Stomach (tissue), 9 donors: Measurements from ENCODE around the gene AGT. TPM values are rescaled to one million over a fixed set of nuclear protein-coding genes. Genes with fewer than 3 reads are reported as not detected.
"Not testable (repeated sequence)": the region's sequence is repeated elsewhere in the genome, so short reads cannot be mapped to it uniquely, and the experiment has no call there.

Experiments used
- DNase-seq, 2 donors: peaks; one replicate each; pipeline versions ENCODE4 v3.0.0 to v3.0.0-alpha.2; 2013 to 2019
- H3K27ac ChIP-seq, 5 donors: fragments of 200-600 bp in 4 of 5; sonication (generic) in 4 of 5; one replicate each; pipeline ENCODE4 v1.5.1; 2013 to 2019; ENCODE audit warnings: mild to moderate bottlenecking in 1 of 5, moderate library complexity in 1 of 5
- H3K27me3 ChIP-seq, 3 donors: fragments of 200-600 bp; sonication (generic); one replicate each; pipeline ENCODE4 v1.5.1; 2017 to 2019; ENCODE audit warnings: mixed run types in 1 of 3
- H3K36me3 ChIP-seq, 4 donors: fragments of 200-600 bp; sonication (generic); 1 replicate in 3 of 4; 2 replicates in 1 of 4; pipeline ENCODE4 v1.5.1; 2016 to 2019
- H3K4me1 ChIP-seq, 4 donors: fragments of 200-600 bp; sonication (generic); one replicate each; pipeline ENCODE4 v1.5.1; 2016 to 2019
- H3K4me3 ChIP-seq, 4 donors: fragments of 200-600 bp; sonication (generic) in 3 of 4; one replicate each; pipeline ENCODE4 v1.5.1; 2016 to 2019; ENCODE audit warnings: mild to moderate bottlenecking in 1 of 4
- H3K9me3 ChIP-seq, 4 donors: fragments of 200-600 bp; sonication (generic); one replicate each; pipeline ENCODE4 v1.5.1; 2016 to 2019
- EP300 ChIP-seq: sonication (generic); formaldehyde crosslinking; IDR thresholded peaks from one replicate; pipeline ENCODE4 v1.6.1; 2017; ENCODE audit warnings: antibody characterized with exemption
- POLR2A ChIP-seq, 4 donors: fragments of 450-650 bp; IDR thresholded peaks; one replicate each; pipeline ENCODE4 v1.6.1; 2016; ENCODE audit warnings: antibody characterized with exemption in 4 of 4, control low read depth in 2 of 4, mild to moderate bottlenecking in 1 of 4, moderate library complexity in 1 of 4
- POLR2AphosphoS5 ChIP-seq, 3 donors: sonication (generic); formaldehyde crosslinking; IDR thresholded peaks; one replicate each; pipeline ENCODE4 v1.6.1; 2016; ENCODE audit warnings: antibody characterized with exemption in 3 of 3
- WGBS, 5 donors: extraction: QIAGEN DNeasy Blood & Tissue Kit in 3 of 5; methylation state at CpG; one replicate each; pipeline versions ENCODE4 v1.1.5 to v1.1.7; 2013 to 2018; 5-methylcytosine and 5-hydroxymethylcytosine counted together
- intact Hi-C: fragments of 100-400 bp; cut with DNase I; formaldehyde crosslinking; loops from one replicate; pipeline ENCODE4 v1.15.1; 2023; ENCODE audit warnings: low total_unique reads
- polyA plus RNA-seq, 3 donors: library from polyadenylated mRNA; stranded (reverse); fragments of 200-250 nt; gene quantifications; one replicate each; pipeline ENCODE4 v1.2.3, GENCODE V29; 2013
- total RNA-seq, 5 donors: library from RNA; depleted of rRNA; stranded (reverse); fragments of >200 nt; gene quantifications; one replicate each; pipeline versions ENCODE4 v1.1.0 to v1.2.3, GENCODE V29; 2014 to 2016
- TF ChIP-seq, protein P1 (sequence below), 7 experiments: fragments of 450-650 bp in 4 of 7; fragments of 200-600 bp in 3 of 7; sonication (generic) in 3 of 7; IDR thresholded peaks; one replicate each; pipeline ENCODE4 v1.5.1; 2016 to 2019; ENCODE audit warnings: antibody characterized with exemption in 7 of 7, control low read depth in 2 of 7, mild to moderate bottlenecking in 1 of 7
- donor health status: healthy with polysubstance abuse.
- donor health status: Bipolar disorder and iron deficiency.
- donor health status: healthy.

Gene AGT
- total and polyA plus RNA-seq, 8 donors, result 0.29 to 9.9 (median 3.8) TPM; not detected in 2

DNA sequence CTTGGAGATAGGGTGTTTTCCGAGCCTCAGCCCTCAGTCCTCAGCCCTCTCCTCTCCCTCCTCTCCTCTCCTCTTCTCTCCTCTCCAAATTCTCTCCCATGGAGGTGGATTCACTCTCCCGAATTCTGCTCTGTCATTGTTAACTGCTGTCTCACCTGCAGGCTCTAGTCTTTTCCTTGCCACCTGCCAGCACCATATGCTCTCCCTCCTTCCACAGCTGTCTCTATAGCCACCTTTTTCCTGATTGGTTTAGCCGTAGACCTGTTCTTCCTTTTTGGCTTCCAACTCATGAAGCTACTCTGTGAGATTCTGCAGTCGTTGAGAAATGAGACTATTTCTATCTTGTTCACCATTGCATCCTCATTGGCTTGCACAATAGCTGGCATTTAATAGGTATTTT is 51.9 kb downstream of the AGT start:
- 78 to 90% (median 83%) methylated on average over 4 of the region's 4 CpGs for WGBS, 5 donors
- TF ChIP-seq POLR2A (IDR thresholded peaks at IDR 0.05) (no peak), EP300 (no peak), POLR2AphosphoS5 (IDR thresholded peaks at IDR 0.05) (no peak)
- TF ChIP-seq, protein P1, sequence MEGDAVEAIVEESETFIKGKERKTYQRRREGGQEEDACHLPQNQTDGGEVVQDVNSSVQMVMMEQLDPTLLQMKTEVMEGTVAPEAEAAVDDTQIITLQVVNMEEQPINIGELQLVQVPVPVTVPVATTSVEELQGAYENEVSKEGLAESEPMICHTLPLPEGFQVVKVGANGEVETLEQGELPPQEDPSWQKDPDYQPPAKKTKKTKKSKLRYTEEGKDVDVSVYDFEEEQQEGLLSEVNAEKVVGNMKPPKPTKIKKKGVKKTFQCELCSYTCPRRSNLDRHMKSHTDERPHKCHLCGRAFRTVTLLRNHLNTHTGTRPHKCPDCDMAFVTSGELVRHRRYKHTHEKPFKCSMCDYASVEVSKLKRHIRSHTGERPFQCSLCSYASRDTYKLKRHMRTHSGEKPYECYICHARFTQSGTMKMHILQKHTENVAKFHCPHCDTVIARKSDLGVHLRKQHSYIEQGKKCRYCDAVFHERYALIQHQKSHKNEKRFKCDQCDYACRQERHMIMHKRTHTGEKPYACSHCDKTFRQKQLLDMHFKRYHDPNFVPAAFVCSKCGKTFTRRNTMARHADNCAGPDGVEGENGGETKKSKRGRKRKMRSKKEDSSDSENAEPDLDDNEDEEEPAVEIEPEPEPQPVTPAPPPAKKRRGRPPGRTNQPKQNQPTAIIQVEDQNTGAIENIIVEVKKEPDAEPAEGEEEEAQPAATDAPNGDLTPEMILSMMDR (IDR thresholded peaks at IDR 0.05), result no peak
- intact Hi-C loops, result no loop called here

DNA sequence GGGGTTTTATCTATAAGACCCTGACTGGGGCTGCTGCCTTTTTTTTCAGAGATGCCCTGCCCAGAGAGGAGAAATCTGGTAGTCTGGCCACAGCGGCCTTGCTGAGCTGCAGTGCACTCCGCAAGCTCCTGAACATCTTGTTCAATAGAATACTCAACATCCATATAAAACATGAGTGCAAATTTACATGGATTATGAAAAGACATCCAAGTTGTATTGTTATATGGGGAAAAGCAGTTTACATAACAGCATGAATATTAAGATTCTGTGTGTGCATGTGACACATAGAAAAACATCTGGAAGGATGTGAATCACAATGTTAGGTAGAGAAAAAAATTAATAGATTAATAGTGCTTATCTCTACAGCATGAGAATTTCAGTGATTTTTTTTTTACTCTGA is 55.2 kb downstream of the AGT start:
- TF ChIP-seq, protein P1 (IDR thresholded peaks at IDR 0.05), result no peak
- no peak for TF ChIP-seq POLR2A (IDR thresholded peaks at IDR 0.05)
- Histone ChIP-seq H3K27me3 (no peaks in the 10 kb centered on the region), H3K27ac (no peak overlapping the region), H3K36me3 (peaks cover 9 to 53% (median 52%) of the 10 kb centered on the region in 4 donors), H3K4me3 (no peak overlapping the region), H3K4me1 (peaks cover 0 to 4% (median 0%) of the 10 kb centered on the region in 4 donors), H3K9me3 (no peaks in the 10 kb centered on the region)
- no peak for DNase-seq
- WGBS, 5 donors, result 95 to 100% (median 97%) methylated on average over 2 of the region's 2 CpGs
- intact Hi-C loops, result no loop called here

More for the DNA sequence above, 51.9 kb downstream of the AGT start:
- Histone ChIP-seq H3K27me3 (no peaks in the 10 kb centered on the region), H3K27ac (no peak overlapping the region), H3K4me1 (no peaks in the 10 kb centered on the region), H3K36me3 (peaks cover 30 to 86% (median 83%) of the 10 kb centered on the region in 4 donors), H3K9me3 (no peaks in the 10 kb centered on the region), H3K4me3 (no peak overlapping the region)
- no peak for DNase-seq

DNA sequence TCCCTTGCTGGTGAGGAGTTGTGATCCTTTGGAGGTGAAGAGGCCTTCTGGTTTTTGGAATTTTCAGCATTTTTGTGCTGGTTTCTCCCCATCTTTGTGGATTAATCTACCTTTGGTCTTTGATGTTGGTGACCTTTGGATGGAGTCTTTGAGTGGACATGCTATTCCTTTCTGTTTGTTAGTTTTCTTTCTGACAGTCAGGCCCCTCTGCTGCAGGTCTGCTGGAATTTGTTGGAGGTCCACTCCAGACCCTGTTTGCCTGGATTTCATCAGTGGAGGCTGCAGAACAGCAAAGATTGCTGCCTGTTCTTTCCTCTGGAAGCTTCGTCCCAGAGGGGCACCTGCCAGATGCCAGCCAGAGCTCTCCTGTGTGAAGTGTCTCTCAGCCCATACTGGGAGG is 55.8 kb downstream of the AGT start:
- H3K9me3 ChIP-seq, result not testable (repeated sequence)

DNA sequence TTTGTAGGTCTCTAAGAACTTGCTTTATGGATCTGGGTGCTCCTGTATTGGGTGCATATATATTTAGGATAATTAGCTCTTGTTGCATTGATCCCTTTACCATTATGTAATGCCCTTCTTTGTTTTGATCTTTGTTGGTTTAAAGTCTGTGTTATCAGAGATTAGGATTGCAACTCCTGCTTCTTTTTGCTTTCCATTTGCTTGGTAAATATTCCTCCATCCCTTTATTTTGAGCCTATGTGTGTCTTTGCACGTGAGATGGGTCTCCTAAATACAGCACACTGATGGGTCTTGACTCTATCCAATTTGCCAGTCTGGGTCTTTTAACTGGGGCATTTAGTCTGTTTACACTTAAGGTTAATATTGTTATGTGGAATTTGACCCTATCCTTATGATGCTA is 57.2 kb downstream of the AGT start:
- peaks cover 9 to 34% (median 32%) of the 10 kb centered on the region in 4 donors for H3K36me3 ChIP-seq
- H3K4me3 ChIP-seq, H3K4me1 ChIP-seq, DNase-seq, H3K9me3 ChIP-seq, H3K27me3 ChIP-seq, H3K27ac ChIP-seq, intact Hi-C loops: not testable (repeated sequence)
- 41 to 92% (median 52%) methylated on average over 1 of the region's 1 CpG for WGBS, 5 donors

More for the DNA sequence above, 55.8 kb downstream of the AGT start:
- H3K27me3 ChIP-seq, DNase-seq, H3K27ac ChIP-seq, H3K4me3 ChIP-seq, intact Hi-C loops, H3K4me1 ChIP-seq: not testable (repeated sequence)
- 88 to 100% (median 95%) methylated on average over 1 of the region's 1 CpG for WGBS, 5 donors
- H3K36me3 ChIP-seq, result peaks cover 9 to 48% (median 46%) of the 10 kb centered on the region in 4 donors

Other genes starting within 250 kb of the AGT start
- gene COG2, start 71.6 kb downstream of the AGT start, total RNA-seq, result 10 to 100 TPM; 16.5 to 51.3 (median 34.8) TPM
- 10 to 100 TPM in 2 of 3 donors, 1 to 10 TPM in 1; 8.9 to 16.8 (median 11.3) TPM for gene COG2, start 71.6 kb downstream of the AGT start, polyA plus RNA-seq
- gene CAPN9, start 33.3 kb upstream of the AGT start, total RNA-seq, result 10 to 100 TPM; 29.5 to 68.3 (median 53.8) TPM
- gene CAPN9, start 33.3 kb upstream of the AGT start, polyA plus RNA-seq, result 10 to 100 TPM in 2 of 3 donors, 1 to 10 TPM in 1; 2.6 to 48.3 (median 14.7) TPM
- gene C1orf198, start 154.4 kb upstream of the AGT start, total RNA-seq, result 10 to 100 TPM; 11.3 to 69.3 (median 51.8) TPM
- 10 to 100 TPM; 11.7 to 15.8 (median 14.4) TPM for gene C1orf198, start 154.4 kb upstream of the AGT start, polyA plus RNA-seq